Panc1 (cell line): ENCODE data around the gene CNN2.

ENCODE experiments used
- CTCF ChIP-seq: fragments of 450-650 bp; IDR thresholded peaks from 2 replicates; pipeline ENCODE4 v1.5.1; 2017; ENCODE audit warnings: mild to moderate bottlenecking
- POLR2AphosphoS5 ChIP-seq: IDR thresholded peaks from 2 replicates; pipeline ENCODE4 v1.6.1; 2012; ENCODE audit warnings: mild to moderate bottlenecking, low read depth, low read length, moderate library complexity
- REST ChIP-seq, 2 experiments: IDR thresholded peaks; 2 replicates each; pipeline ENCODE4 v1.6.1; 2011 to 2012; ENCODE audit warnings: low read depth in 2 of 2, control low read depth in 1 of 2, low read length in 1 of 2, mild to moderate bottlenecking in 1 of 2, moderate library complexity in 1 of 2; ENCODE audit not compliant: insufficient read depth in 1 of 2
- TCF7L2 ChIP-seq: IDR thresholded peaks from 2 replicates; pipeline ENCODE4 v1.6.1; 2011; ENCODE audit warnings: mild to moderate bottlenecking, low read depth, low read length, inconsistent platforms

GRCh38 chr19:1085676-1086442, 59.5 kb downstream of the CNN2 start:
- TF ChIP-seq CTCF = no peak
- TF ChIP-seq REST (IDR thresholded peaks at IDR 0.05; ENCODE audit: insufficient read depth in 1 of 2, low read depth in 2 of 2, low read length in 1 of 2) = no peak
- 0 out of 2 replicates have a peak, but pooled peaks have one; percentile 26 for TF ChIP-seq POLR2AphosphoS5
- TF ChIP-seq TCF7L2 = no peak
